Fibroblast of skin of right biceps (primary cell): ENCODE data around the gene INPP4B.

ENCODE experiments used
- DNase-seq: peaks from one replicate; pipeline ENCODE4 v3.0.0-alpha.2; 2013

INPP4B gene

GRCh38 chr4:142567620-142568451 lies 278.3 kb downstream of the INPP4B start:
- peak; percentile 25 for DNase-seq

- no peak for DNase-seq
These were observed 278.9 kb downstream of the INPP4B start for GRCh38 chr4:142567199-142567598.

- no peak for DNase-seq
These were observed 279.3 kb downstream of the INPP4B start for GRCh38 chr4:142566777-142567176.

- DNase-seq, result no peak
These were observed 279.9 kb downstream of the INPP4B start for GRCh38 chr4:142566243-142566642.

- no peak for DNase-seq
These were observed 280.3 kb downstream of the INPP4B start for GRCh38 chr4:142565771-142566170.

GRCh38 chr4:142563682-142564291 lies 282.3 kb downstream of the INPP4B start:
- peak; percentile 15 for DNase-seq

- DNase-seq, result no peak
These were observed 286.1 kb downstream of the INPP4B start for GRCh38 chr4:142559986-142560385.

- peak; percentile 70 for DNase-seq
These were observed 287.2 kb downstream of the INPP4B start for GRCh38 chr4:142558851-142559250.

GRCh38 chr4:142557239-142557801 lies 288.8 kb downstream of the INPP4B start:
- DNase-seq, result no peak

GRCh38 chr4:142556570-142557238 lies 289.4 kb downstream of the INPP4B start:
- DNase-seq, result no peak

- no peak for DNase-seq
These were observed 290.1 kb downstream of the INPP4B start for GRCh38 chr4:142556048-142556447.

- DNase-seq, result no peak
These were observed 291.7 kb downstream of the INPP4B start for GRCh38 chr4:142554412-142554811.

- DNase-seq, result peak; percentile 30
These were observed 294.4 kb downstream of the INPP4B start for GRCh38 chr4:142551517-142552305.

- no peak for DNase-seq
These were observed 295.1 kb downstream of the INPP4B start for GRCh38 chr4:142550965-142551364.

GRCh38 chr4:142549726-142550463 lies 296.2 kb downstream of the INPP4B start:
- peak; percentile 81 for DNase-seq

GRCh38 chr4:142549248-142549647 lies 296.9 kb downstream of the INPP4B start:
- no peak for DNase-seq

- DNase-seq, result no peak
These were observed 297.6 kb downstream of the INPP4B start for GRCh38 chr4:142548491-142548890.

GRCh38 chr4:142547974-142548373 lies 298.1 kb downstream of the INPP4B start:
- no peak for DNase-seq

- DNase-seq, result no peak
These were observed 301.5 kb downstream of the INPP4B start for GRCh38 chr4:142544594-142544993.

- no peak for DNase-seq
These were observed 302.1 kb downstream of the INPP4B start for GRCh38 chr4:142544039-142544438.

- no peak for DNase-seq
These were observed 305.7 kb downstream of the INPP4B start for GRCh38 chr4:142540483-142540804.
